ENCODE results near the gene DNAJC10. TPM values are rescaled to one million over a fixed set of nuclear protein-coding genes. Genes with fewer than 3 reads are reported as not detected.

DNAJC10 gene
- total RNA-seq, 2 experiments from 2014 or later: 34.0 to 34.1 TPM

- Histone ChIP-seq H3K27ac (ENCODE audit: low read depth in 1 of 2, low read length in 2 of 2) (no peak overlapping the region), H3K4me3 (ENCODE audit: low read length) (no peak overlapping the region), H3K27me3 (ENCODE audit: control insufficient read depth in 1 of 2, insufficient read depth in 2 of 2, low read length in 2 of 2) (no peaks in the 10 kb centered on the region), H3K36me3 (ENCODE audit: insufficient read depth, low read length) (peaks cover 75% of the 10 kb centered on the region), H3K9me3 (ENCODE audit: control insufficient read depth in 1 of 2, insufficient read depth in 1 of 2, low read length in 2 of 2) (no peaks in the 10 kb centered on the region), H3K4me1 (ENCODE audit: insufficient read depth, low read length) (no peaks in the 10 kb centered on the region)
- Mint-ChIP-seq H3K4me1 (ENCODE audit: low read depth) (no peaks in the 10 kb centered on the region), H3K27ac (no peak overlapping the region), H3K4me3 (no peak overlapping the region), H3K36me3 (ENCODE audit: low read depth) (peaks cover 86% of the 10 kb centered on the region), H3K9me3 (no peaks in the 10 kb centered on the region), H3K27me3 (no peaks in the 10 kb centered on the region)
- CTCF ChIA-PET: no interaction called here
- intact Hi-C loops (cut with DNase I, micrococcal nuclease): no loop called here
- POLR2A ChIA-PET: no interaction called here
- no peak for TF ChIP-seq CTCF (IDR thresholded peaks at IDR 0.05)
- DNase-seq: no peak
- no peak for ATAC-seq (ENCODE audit: poor library complexity)
Measured at GRCh38 chr2:182754231-182754630, 38.2 kb downstream of the DNAJC10 start.

GRCh38 chr2:182758379-182758778, 42.3 kb downstream of the DNAJC10 start:
- Mint-ChIP-seq H3K27ac (no peak overlapping the region), H3K27me3 (no peaks in the 10 kb centered on the region), H3K36me3 (ENCODE audit: low read depth) (peaks cover 86% of the 10 kb centered on the region), H3K4me3 (no peak overlapping the region), H3K4me1 (ENCODE audit: low read depth) (no peaks in the 10 kb centered on the region), H3K9me3 (no peaks in the 10 kb centered on the region)
- no peaks in the 10 kb centered on the region for H3K9me3 ChIP-seq (ENCODE audit: control insufficient read depth in 1 of 2, insufficient read depth in 1 of 2, low read length in 2 of 2)
- TF ChIP-seq CTCF (IDR thresholded peaks at IDR 0.05): no peak
- no peaks in the 10 kb centered on the region for H3K4me1 ChIP-seq (ENCODE audit: insufficient read depth, low read length)
- no peak overlapping the region for H3K4me3 ChIP-seq (ENCODE audit: low read length)
- H3K27me3 ChIP-seq (ENCODE audit: control insufficient read depth in 1 of 2, insufficient read depth in 2 of 2, low read length in 2 of 2): no peaks in the 10 kb centered on the region
- ChIA-PET POLR2A (no interaction called here), CTCF (no interaction called here)
- H3K36me3 ChIP-seq (ENCODE audit: insufficient read depth, low read length): peaks cover 61% of the 10 kb centered on the region
- DNase-seq (no peak), ATAC-seq (ENCODE audit: poor library complexity) (no peak)
- H3K27ac ChIP-seq (ENCODE audit: low read depth in 1 of 2, low read length in 2 of 2): no peak overlapping the region
- intact Hi-C loops (cut with DNase I, micrococcal nuclease): no loop called here

- CTCF ChIA-PET: no interaction called here
- H3K27ac Mint-ChIP-seq: no peak overlapping the region
- H3K27me3 ChIP-seq (ENCODE audit: control insufficient read depth in 1 of 2, insufficient read depth in 2 of 2, low read length in 2 of 2): no peaks in the 10 kb centered on the region
- no peak overlapping the region for H3K4me3 Mint-ChIP-seq
- peaks cover 54% of the 10 kb centered on the region for H3K36me3 ChIP-seq (ENCODE audit: insufficient read depth, low read length)
- no peaks in the 10 kb centered on the region for H3K4me1 Mint-ChIP-seq (ENCODE audit: low read depth)
- H3K9me3 Mint-ChIP-seq: no peaks in the 10 kb centered on the region
- DNase-seq (no peak), ATAC-seq (ENCODE audit: poor library complexity) (no peak)
- intact Hi-C loops (cut with DNase I, micrococcal nuclease): loop anchor here in 1 of 2 experiments (10.0 kb wide), 1 partner anchor 223 kb away; no protein-coding TSS in a partner anchor
- POLR2A ChIA-PET: no interaction called here
- H3K9me3 ChIP-seq (ENCODE audit: control insufficient read depth in 1 of 2, insufficient read depth in 1 of 2, low read length in 2 of 2): no peaks in the 10 kb centered on the region
- H3K27ac ChIP-seq (ENCODE audit: low read depth in 1 of 2, low read length in 2 of 2): no peak overlapping the region
- H3K4me1 ChIP-seq (ENCODE audit: insufficient read depth, low read length): no peaks in the 10 kb centered on the region
- peaks cover 91% of the 10 kb centered on the region for H3K36me3 Mint-ChIP-seq (ENCODE audit: low read depth)
- H3K4me3 ChIP-seq (ENCODE audit: low read length): no peak overlapping the region
- no peaks in the 10 kb centered on the region for H3K27me3 Mint-ChIP-seq
- TF ChIP-seq CTCF (IDR thresholded peaks at IDR 0.05): no peak
Measured at GRCh38 chr2:182761903-182762302, 45.8 kb downstream of the DNAJC10 start.

Measured in CD4-positive, alpha-beta T cell (primary cell).